Osteocyte (in vitro differentiated cells): ENCODE data around the gene PITPNM3. TPM values are rescaled to one million over a fixed set of nuclear protein-coding genes. Genes with fewer than 3 reads are reported as not detected.

Experiments
- DNase-seq: peaks from one replicate; pipeline ENCODE4 v3.0.0; 2021; ENCODE audit warnings: mixed read lengths; ENCODE audit not compliant: unreplicated experiment; ENCODE audit errors: extremely low spot score
- H3K27ac Mint-ChIP-seq: one replicate; pipeline ENCODE4 v1.8.0; 2021; ENCODE audit warnings: mild to moderate bottlenecking, mixed read lengths; ENCODE audit not compliant: unreplicated experiment
- H3K27me3 Mint-ChIP-seq: one replicate; pipeline ENCODE4 v1.8.0; 2021; ENCODE audit warnings: mixed read lengths; ENCODE audit not compliant: unreplicated experiment
- H3K36me3 Mint-ChIP-seq: one replicate; pipeline ENCODE4 v1.8.0; 2021; ENCODE audit warnings: mixed read lengths; ENCODE audit not compliant: unreplicated experiment
- H3K4me1 Mint-ChIP-seq: one replicate; pipeline ENCODE4 v1.8.0; 2021; ENCODE audit warnings: mixed read lengths; ENCODE audit not compliant: unreplicated experiment
- H3K4me3 Mint-ChIP-seq: one replicate; pipeline ENCODE4 v1.8.0; 2021; ENCODE audit warnings: mild to moderate bottlenecking, moderate library complexity, mixed read lengths; ENCODE audit not compliant: unreplicated experiment
- H3K9me3 Mint-ChIP-seq: one replicate; pipeline ENCODE4 v1.8.0; 2021; ENCODE audit warnings: mixed read lengths; ENCODE audit not compliant: unreplicated experiment
- CTCF ChIP-seq: fragments of 200-600 bp; sonication (generic); IDR thresholded peaks from 2 replicates; pipeline ENCODE4 v1.5.0; 2021; ENCODE audit warnings: antibody characterized with exemption, mild to moderate bottlenecking, moderate library complexity
- total RNA-seq: library from RNA; stranded (reverse); gene quantifications from 2 replicates; pipeline ENCODE4 v1.2.1, GENCODE V29; 2021

The PITPNM3 gene
- total RNA-seq, 1 donor from 2014 or later, result 0.94 TPM

- DNase-seq, result no peak
- Mint-ChIP-seq H3K4me3 (no peak overlapping the region), H3K36me3 (no peaks in the 10 kb centered on the region), H3K9me3 (no peaks in the 10 kb centered on the region), H3K27me3 (peaks cover 8% of the 10 kb centered on the region), H3K4me1 (peaks cover 5% of the 10 kb centered on the region), H3K27ac (no peak overlapping the region)
- TF ChIP-seq CTCF, result no peak
These were observed 55.0 kb downstream of the PITPNM3 start for GRCh38 chr17:6501359-6501758.

GRCh38 chr17:6498901-6499540 is 57.3 kb downstream of the PITPNM3 start:
- Mint-ChIP-seq H3K4me1 (no peaks in the 10 kb centered on the region), H3K27ac (no peak overlapping the region)
- no peak for TF ChIP-seq CTCF

GRCh38 chr17:6498356-6498755 is 58.0 kb downstream of the PITPNM3 start:
- TF ChIP-seq CTCF, result no peak
- Mint-ChIP-seq H3K4me1 (no peaks in the 10 kb centered on the region), H3K27ac (no peak overlapping the region), H3K9me3 (no peaks in the 10 kb centered on the region), H3K4me3 (no peak overlapping the region), H3K27me3 (peaks cover 16% of the 10 kb centered on the region), H3K36me3 (no peaks in the 10 kb centered on the region)
- DNase-seq, result no peak

More at GRCh38 chr17:6498901-6499540, 57.3 kb downstream of the PITPNM3 start:
- Mint-ChIP-seq H3K9me3 (no peaks in the 10 kb centered on the region), H3K27me3 (peaks cover 16% of the 10 kb centered on the region), H3K4me3 (no peak overlapping the region), H3K36me3 (no peaks in the 10 kb centered on the region)
- DNase-seq, result no peak

- Mint-ChIP-seq H3K36me3 (no peaks in the 10 kb centered on the region), H3K4me3 (no peak overlapping the region), H3K9me3 (no peaks in the 10 kb centered on the region), H3K4me1 (no peaks in the 10 kb centered on the region), H3K27ac (no peak overlapping the region), H3K27me3 (peaks cover 16% of the 10 kb centered on the region)
- no peak for TF ChIP-seq CTCF
- no peak for DNase-seq
These were observed 58.7 kb downstream of the PITPNM3 start for GRCh38 chr17:6497496-6498221.

GRCh38 chr17:6496640-6497441 is 59.5 kb downstream of the PITPNM3 start:
- Mint-ChIP-seq H3K9me3 (no peaks in the 10 kb centered on the region), H3K27me3 (peaks cover 16% of the 10 kb centered on the region), H3K36me3 (no peaks in the 10 kb centered on the region), H3K4me1 (no peaks in the 10 kb centered on the region), H3K27ac (no peak overlapping the region), H3K4me3 (no peak overlapping the region)
- TF ChIP-seq CTCF, result no peak
- DNase-seq, result no peak
